K562 (cell line): ENCODE data around the gene GGCT. TPM values are rescaled to one million over a fixed set of nuclear protein-coding genes. Genes with fewer than 3 reads are reported as not detected.

ENCODE experiments used
- ATAC-seq: fragments of 200-7000 bp; cut with Tn5 transposase; 3 replicates; pipeline ENCODE4 v1.9.1; 2020; ENCODE audit warnings: moderate library complexity
- BruUV-seq: library from RNA; stranded (reverse); fragments of 400-500 nt; replicated peaks from 2 replicates; lab custom pipeline; 2021; lab: Mats Ljungman, UMichigan
- CTCF ChIA-PET: fragments of 300-600 bp; formaldehyde crosslinking; extraction: SDS; loops from one replicate; lab custom pipeline; 2021; ENCODE audit warnings: low intra/inter-chr PET ratio; lab: Yijun Ruan, JAX
- POLR2A ChIA-PET: fragments of 300-600, 350-650 bp; sonication (Branson Sonifier 250); formaldehyde crosslinking; extraction: SDS; loops from one replicate; lab custom pipeline; 2021; ENCODE audit warnings: antibody characterized with exemption, inconsistent platforms; lab: Yijun Ruan, JAX
- DNase-seq, 4 experiments: peaks; one replicate each; pipeline versions ENCODE4 v3.0.0 to v3.0.0-alpha.2; 2011 to 2018; ENCODE audit warnings: low spot score in 3 of 4, mixed read lengths in 3 of 4; ENCODE audit errors: extremely low read depth in 1 of 4
- FAIRE-seq: peaks from 2 replicates; lab custom pipeline; 2011; peaks lifted over from hg19 to GRCh38; lab: Jason Lieb, UNC
- H2AFZ ChIP-seq: 2 replicates; pipeline ENCODE4 v1.6.0; 2011; ENCODE audit warnings: low read depth, low read length, control low read depth, inconsistent platforms
- H3K27ac ChIP-seq: fragments of 200-600 bp; 3 replicates; pipeline ENCODE4 v1.8.0; 2011; ENCODE audit warnings: low read depth, mild to moderate bottlenecking, control low read depth, inconsistent platforms, low read length, moderate library complexity, mixed read lengths; ENCODE audit errors: extremely low read depth
- H3K27me3 ChIP-seq, 2 experiments: fragments of 300-600 bp in 1 of 2; 2 replicates in 1 of 2; 3 replicates in 1 of 2; pipeline versions ENCODE4 v1.6.0 to v1.8.0; 2011; ENCODE audit warnings: inconsistent platforms in 2 of 2, low read length in 2 of 2, mild to moderate bottlenecking in 1 of 2, mixed read lengths in 1 of 2, moderate library complexity in 1 of 2; ENCODE audit not compliant: control insufficient read depth in 2 of 2, insufficient read depth in 2 of 2
- H3K36me3 ChIP-seq: fragments of 300-600 bp; 3 replicates; pipeline ENCODE4 v1.8.0; 2011; ENCODE audit warnings: mild to moderate bottlenecking, low read length, inconsistent platforms; ENCODE audit not compliant: control insufficient read depth, insufficient read depth
- H3K4me1 ChIP-seq, 2 experiments: fragments of 200-600 bp in 1 of 2; replicated peaks in 1 of 2; 2 replicates in 1 of 2; 3 replicates in 1 of 2; pipeline versions ENCODE4 v1.5.1 to v1.8.0; 2011; ENCODE audit warnings: inconsistent platforms in 2 of 2, low read length in 2 of 2, mild to moderate bottlenecking in 1 of 2, mixed read lengths in 1 of 2, moderate library complexity in 1 of 2; ENCODE audit not compliant: control insufficient read depth in 2 of 2, insufficient read depth in 2 of 2
- H3K4me2 ChIP-seq: 2 replicates; pipeline ENCODE4 v1.6.1; 2011; ENCODE audit warnings: low read length, control low read depth, inconsistent platforms, mixed read lengths; ENCODE audit not compliant: insufficient read depth
- H3K4me3 ChIP-seq: fragments of 200-600 bp; sonication (generic), shearing (Covaris generic); 2 replicates; pipeline ENCODE4 v1.5.1; 2016; ENCODE audit warnings: control low read depth, inconsistent platforms
- H3K79me2 ChIP-seq: fragments of 200-600 bp; 3 replicates; pipeline ENCODE4 v1.8.0; 2011; ENCODE audit warnings: low read length, inconsistent platforms; ENCODE audit not compliant: control insufficient read depth, insufficient read depth
- H3K9ac ChIP-seq, 2 experiments: 2 replicates each; pipeline versions ENCODE4 v1.6.0 to v1.6.1; 2011; ENCODE audit warnings: low read depth in 2 of 2, low read length in 2 of 2, control low read depth in 1 of 2, inconsistent platforms in 1 of 2, mild to moderate bottlenecking in 1 of 2, mixed read lengths in 1 of 2; ENCODE audit not compliant: insufficient read depth in 1 of 2
- H3K9me1 ChIP-seq: one replicate; pipeline ENCODE4 v1.6.0; 2011; ENCODE audit warnings: inconsistent platforms, mild to moderate bottlenecking, low read length, moderate library complexity; ENCODE audit not compliant: control insufficient read depth, insufficient read depth
- H3K9me3 ChIP-seq: replicated peaks from 2 replicates; pipeline ENCODE4 v1.5.1; 2011; ENCODE audit warnings: low read depth, low read length, inconsistent platforms; ENCODE audit not compliant: control insufficient read depth, insufficient read depth
- H4K20me1 ChIP-seq: replicated peaks from 2 replicates; pipeline ENCODE4 v1.6.1; 2011; ENCODE audit warnings: low read length, inconsistent platforms, mixed read lengths; ENCODE audit not compliant: control insufficient read depth, insufficient read depth
- ERF ChIP-seq: fragments of 450-650 bp; formaldehyde crosslinking; IDR thresholded peaks from 2 replicates; pipeline ENCODE4 v1.4.0; 2020; ENCODE audit warnings: mild to moderate bottlenecking, mixed read lengths
- GABPA ChIP-seq: fragments of 200-800 bp; sonication (Bioruptor generic); conservative IDR thresholded peaks from 2 replicates; pipeline ENCODE4 v1.6.1; 2016; ENCODE audit warnings: low read depth, missing genetic modification characterization, missing compliant biosample characterization
- GATAD2A ChIP-seq: fragments of 450-650 bp; IDR thresholded peaks from 2 replicates; pipeline ENCODE4 v1.6.1; 2017
- KLF10 ChIP-seq: fragments of 250-450 bp; sonication (Bioruptor Pico); IDR thresholded peaks from 2 replicates; pipeline ENCODE4 v1.6.1; 2021; ENCODE audit warnings: matching md5 sums
- LCOR ChIP-seq: sonication (generic); formaldehyde crosslinking; IDR thresholded peaks from 2 replicates; pipeline ENCODE4 v1.8.0; 2022; ENCODE audit warnings: mild to moderate bottlenecking, missing genetic modification reagents
- RUNX1 ChIP-seq: sonication (generic); IDR thresholded peaks from 2 replicates; pipeline ENCODE4 v1.6.1; 2016; ENCODE audit warnings: antibody characterized with exemption, low read depth
- ZNF444 ChIP-seq: fragments of 250-450 bp; sonication (Bioruptor Pico); IDR thresholded peaks from 2 replicates; pipeline ENCODE4 v1.4.0; 2020; ENCODE audit warnings: mild to moderate bottlenecking, moderate library complexity
- WGBS: fragments of 100-300 bp; shearing (Covaris generic); methylation state at CpG from one replicate; pipeline ENCODE4 v1.1.6; 2016; ENCODE audit warnings: low coverage, mixed read lengths; ENCODE audit not compliant: insufficient coverage; ENCODE audit errors: missing lambda C conversion rate; 5-methylcytosine and 5-hydroxymethylcytosine counted together
- in situ Hi-C: fragments of 300-500 bp; cut with MboI; formaldehyde crosslinking; loops from 4 replicates; pipeline ENCODE4 v1.15.0; 2018; ENCODE audit warnings: inconsistent platforms, mixed read lengths
- intact Hi-C: fragments of 100-400 bp; cut with micrococcal nuclease; formaldehyde crosslinking; loops from 2 replicates; pipeline ENCODE4 v1.14.2; 2022
- polyA plus RNA-seq, 8 experiments: library from polyadenylated mRNA; depleted of rRNA in 4 of 8; stranded (reverse) in 5 of 8; unstranded in 3 of 8; fragments of >200 nt; fragmentation: Nextera tagmentation in 2 of 8; fragmentation: Illumina TruSeq in 1 of 8; extraction: Ambion mirVana in 2 of 8; extraction: Trizol in 1 of 8; gene quantifications; 2 replicates each; pipeline versions ENCODE4 v1.2.1 to v1.2.3, GENCODE V29; 2011 to 2014; ENCODE audit warnings: inconsistent platforms in 1 of 8, missing spikeins in 1 of 8
- total RNA-seq, 7 experiments: library from RNA; depleted of rRNA in 6 of 7; stranded (reverse); fragments of >200 nt in 6 of 7; fragmentation: Illumina TruSeq in 2 of 7; extraction: Trizol in 2 of 7; gene quantifications; 2 replicates each; pipeline versions ENCODE4 v1.2.1 to v1.2.3, GENCODE V29; 2011 to 2021; ENCODE audit warnings: low replicate concordance in 1 of 7
- TF ChIP-seq, protein P1 (sequence below): fragments of 250-450 bp; sonication (Bioruptor Pico); IDR thresholded peaks from 2 replicates; pipeline ENCODE4 v1.5.0; 2020; ENCODE audit warnings: mild to moderate bottlenecking
- TF ChIP-seq, protein P2 (sequence below): fragments of 250-450 bp; sonication (Bioruptor Pico); IDR thresholded peaks from 2 replicates; pipeline ENCODE4 v1.4.0; 2020

The GGCT gene
- total and polyA plus RNA-seq, 9 of the 15 experiments (the other 6 are each of a cell fraction or from before 2014, with no cell fraction given), result 79.0 to 349 (median 136) TPM

DNA sequence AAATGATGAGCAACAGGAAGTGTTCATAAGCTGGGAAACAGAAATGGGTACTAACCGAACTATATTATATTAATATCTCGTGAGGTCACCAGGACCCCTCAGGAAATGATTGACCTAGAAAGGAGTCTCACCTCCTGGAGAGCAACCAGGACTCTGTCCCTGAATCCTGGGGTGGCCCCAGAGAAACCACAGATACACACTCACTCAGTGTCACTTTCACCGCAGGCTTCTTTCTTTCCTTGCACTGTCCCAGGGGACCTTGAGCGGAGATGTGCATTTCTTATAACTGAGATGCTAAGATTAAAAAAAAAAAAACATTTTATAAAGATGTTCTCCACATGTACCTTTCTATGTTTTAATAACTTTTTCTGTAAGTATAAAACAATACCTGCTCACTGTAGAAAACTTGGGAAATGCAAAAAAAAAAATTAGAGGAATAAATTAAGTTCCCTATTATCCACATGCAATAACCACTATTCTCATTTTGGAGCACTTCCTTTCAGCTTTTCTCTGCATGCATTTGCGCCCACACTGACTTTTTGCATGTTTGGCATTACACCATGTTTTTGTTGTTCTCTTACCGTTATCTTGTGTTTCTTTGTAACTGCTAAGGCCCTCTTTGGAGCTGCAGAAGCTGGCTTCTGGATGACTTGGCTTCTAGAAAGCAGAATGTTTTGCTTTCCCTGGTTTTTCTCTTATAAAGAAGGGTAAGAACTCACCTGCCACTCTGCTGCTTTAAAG, 41.1 kb downstream of the GGCT start:
- H3K79me2 ChIP-seq, result no peaks in the 10 kb centered on the region
- no peaks in the 10 kb centered on the region for H3K9me3 ChIP-seq
- in situ Hi-C loops (no loop called here), intact Hi-C loops (no loop called here)
- H2AFZ ChIP-seq, result no peak overlapping the region
- no peak overlapping the region for H3K9ac ChIP-seq
- WGBS, result 64% methylated on average over 6 of the region's 6 CpGs
- H3K36me3 ChIP-seq, result no peaks in the 10 kb centered on the region
- H3K27ac ChIP-seq, result no peak overlapping the region
- no peak for TF ChIP-seq RUNX1
- no peak for TF ChIP-seq LCOR (CRISPR knock-in tag)
- no peak for TF ChIP-seq ZNF444
- TF ChIP-seq GABPA (tag), result no peak
- no peak for TF ChIP-seq GATAD2A
- TF ChIP-seq ERF (CRISPR knock-in tag), result no peak
- TF ChIP-seq, protein P1, sequence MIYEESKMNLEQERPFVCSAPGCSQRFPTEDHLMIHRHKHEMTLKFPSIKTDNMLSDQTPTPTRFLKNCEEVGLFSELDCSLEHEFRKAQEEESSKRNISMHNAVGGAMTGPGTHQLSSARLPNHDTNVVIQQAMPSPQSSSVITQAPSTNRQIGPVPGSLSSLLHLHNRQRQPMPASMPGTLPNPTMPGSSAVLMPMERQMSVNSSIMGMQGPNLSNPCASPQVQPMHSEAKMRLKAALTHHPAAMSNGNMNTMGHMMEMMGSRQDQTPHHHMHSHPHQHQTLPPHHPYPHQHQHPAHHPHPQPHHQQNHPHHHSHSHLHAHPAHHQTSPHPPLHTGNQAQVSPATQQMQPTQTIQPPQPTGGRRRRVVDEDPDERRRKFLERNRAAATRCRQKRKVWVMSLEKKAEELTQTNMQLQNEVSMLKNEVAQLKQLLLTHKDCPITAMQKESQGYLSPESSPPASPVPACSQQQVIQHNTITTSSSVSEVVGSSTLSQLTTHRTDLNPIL (CRISPR knock-in tag), result no peak
- TF ChIP-seq KLF10 (CRISPR knock-in tag), result no peak
- TF ChIP-seq, protein P2, sequence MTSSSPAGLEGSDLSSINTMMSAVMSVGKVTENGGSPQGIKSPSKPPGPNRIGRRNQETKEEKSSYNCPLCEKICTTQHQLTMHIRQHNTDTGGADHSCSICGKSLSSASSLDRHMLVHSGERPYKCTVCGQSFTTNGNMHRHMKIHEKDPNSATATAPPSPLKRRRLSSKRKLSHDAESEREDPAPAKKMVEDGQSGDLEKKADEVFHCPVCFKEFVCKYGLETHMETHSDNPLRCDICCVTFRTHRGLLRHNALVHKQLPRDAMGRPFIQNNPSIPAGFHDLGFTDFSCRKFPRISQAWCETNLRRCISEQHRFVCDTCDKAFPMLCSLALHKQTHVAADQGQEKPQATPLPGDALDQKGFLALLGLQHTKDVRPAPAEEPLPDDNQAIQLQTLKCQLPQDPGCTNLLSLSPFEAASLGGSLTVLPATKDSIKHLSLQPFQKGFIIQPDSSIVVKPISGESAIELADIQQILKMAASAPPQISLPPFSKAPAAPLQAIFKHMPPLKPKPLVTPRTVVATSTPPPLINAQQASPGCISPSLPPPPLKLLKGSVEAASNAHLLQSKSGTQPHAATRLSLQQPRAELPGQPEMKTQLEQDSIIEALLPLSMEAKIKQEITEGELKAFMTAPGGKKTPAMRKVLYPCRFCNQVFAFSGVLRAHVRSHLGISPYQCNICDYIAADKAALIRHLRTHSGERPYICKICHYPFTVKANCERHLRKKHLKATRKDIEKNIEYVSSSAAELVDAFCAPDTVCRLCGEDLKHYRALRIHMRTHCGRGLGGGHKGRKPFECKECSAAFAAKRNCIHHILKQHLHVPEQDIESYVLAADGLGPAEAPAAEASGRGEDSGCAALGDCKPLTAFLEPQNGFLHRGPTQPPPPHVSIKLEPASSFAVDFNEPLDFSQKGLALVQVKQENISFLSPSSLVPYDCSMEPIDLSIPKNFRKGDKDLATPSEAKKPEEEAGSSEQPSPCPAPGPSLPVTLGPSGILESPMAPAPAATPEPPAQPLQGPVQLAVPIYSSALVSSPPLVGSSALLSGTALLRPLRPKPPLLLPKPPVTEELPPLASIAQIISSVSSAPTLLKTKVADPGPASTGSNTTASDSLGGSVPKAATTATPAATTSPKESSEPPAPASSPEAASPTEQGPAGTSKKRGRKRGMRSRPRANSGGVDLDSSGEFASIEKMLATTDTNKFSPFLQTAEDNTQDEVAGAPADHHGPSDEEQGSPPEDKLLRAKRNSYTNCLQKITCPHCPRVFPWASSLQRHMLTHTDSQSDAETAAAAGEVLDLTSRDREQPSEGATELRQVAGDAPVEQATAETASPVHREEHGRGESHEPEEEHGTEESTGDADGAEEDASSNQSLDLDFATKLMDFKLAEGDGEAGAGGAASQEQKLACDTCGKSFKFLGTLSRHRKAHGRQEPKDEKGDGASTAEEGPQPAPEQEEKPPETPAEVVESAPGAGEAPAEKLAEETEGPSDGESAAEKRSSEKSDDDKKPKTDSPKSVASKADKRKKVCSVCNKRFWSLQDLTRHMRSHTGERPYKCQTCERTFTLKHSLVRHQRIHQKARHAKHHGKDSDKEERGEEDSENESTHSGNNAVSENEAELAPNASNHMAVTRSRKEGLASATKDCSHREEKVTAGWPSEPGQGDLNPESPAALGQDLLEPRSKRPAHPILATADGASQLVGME (CRISPR knock-in tag), result no peak
- DNase-seq, result no peak
- H3K27me3 ChIP-seq, result no peaks in the 10 kb centered on the region
- no peak overlapping the region for H3K4me2 ChIP-seq
- ChIA-PET POLR2A (no interaction called here), CTCF (no interaction called here)
- ATAC-seq, result no peak
- H3K4me3 ChIP-seq, result no peak overlapping the region
- no peak for FAIRE-seq
- BruUV-seq, result no TSS peak
- H3K4me1 ChIP-seq, result peaks cover 0 to 4% of the 10 kb centered on the region in 2 experiments; a peak in 1 of 5 replicates
- no peaks in the 10 kb centered on the region for H3K9me1 ChIP-seq
- no peaks in the 10 kb centered on the region for H4K20me1 ChIP-seq
